ENCODE measurements around the gene SIAH1. TPM values are rescaled to one million over a fixed set of nuclear protein-coding genes. Genes with fewer than 3 reads are reported as not detected.

The SIAH1 gene
- total and polyA plus RNA-seq, 2 of the 8 experiments (the other 6 are each of a cell fraction or from before 2014, with no cell fraction given), result 19.5 to 33.9 TPM

GRCh38 chr16:48342591-48342990 lies 42.6 kb downstream of the SIAH1 start (continued):
- no peak for TF ChIP-seq CHD7 (IDR thresholded peaks at IDR 0.05; ENCODE audit: insufficient replicate concordance, low read length)
- no peak for TF ChIP-seq SIN3A (conservative IDR thresholded peaks at IDR 0.05 in 1 of 2, IDR thresholded peaks at IDR 0.05 in 1 of 2; ENCODE audit: low read depth in 1 of 2, low read length in 2 of 2)
- no peak for TF ChIP-seq E2F6 (IDR thresholded peaks at IDR 0.05)
- no peak for TF ChIP-seq MAFK (IDR thresholded peaks at IDR 0.05; ENCODE audit: low read depth, low read length)

Measured in H1 (cell line).